Panc1 (cell line): ENCODE results near the gene SGO2.

Experiments
- POLR2AphosphoS5 ChIP-seq: IDR thresholded peaks from 2 replicates; pipeline ENCODE4 v1.6.1; 2012; ENCODE audit warnings: mild to moderate bottlenecking, low read depth, low read length, moderate library complexity
- TF ChIP-seq, protein P1 (sequence below): fragments of 450-650 bp; IDR thresholded peaks from 2 replicates; pipeline ENCODE4 v1.5.1; 2017; ENCODE audit warnings: mild to moderate bottlenecking

DNA sequence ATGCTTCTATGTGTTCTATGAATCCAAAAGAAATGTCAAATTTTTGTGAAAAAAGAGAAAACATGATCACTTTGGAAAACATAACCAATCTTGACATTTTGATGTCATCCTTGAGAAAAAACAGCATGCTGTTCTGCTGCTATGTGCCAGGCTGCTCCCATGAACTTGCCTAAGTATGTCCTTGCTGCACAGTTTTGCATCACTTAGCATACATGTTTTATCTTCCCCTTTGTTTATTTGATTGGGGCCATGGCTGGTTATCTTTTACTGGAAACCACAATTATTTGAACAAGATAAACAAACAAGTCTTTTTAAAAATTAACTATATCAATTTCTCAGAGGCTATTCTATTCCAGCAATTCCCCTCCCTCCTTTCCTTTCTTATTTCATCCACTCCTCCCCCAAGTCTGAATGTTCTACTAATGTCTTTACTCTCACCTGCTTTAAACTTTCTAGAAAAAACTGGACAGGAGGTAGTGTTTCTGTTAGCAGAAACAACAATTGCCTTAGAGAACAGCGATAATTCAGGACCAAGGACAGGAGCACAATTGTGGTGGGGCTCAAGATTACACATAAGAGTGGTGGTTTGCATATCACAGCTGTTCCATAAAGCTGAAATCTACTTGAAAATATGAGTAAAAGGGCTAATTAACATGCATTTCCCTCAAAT lies 66.5 kb downstream of the SGO2 start:
- TF ChIP-seq, protein P1, sequence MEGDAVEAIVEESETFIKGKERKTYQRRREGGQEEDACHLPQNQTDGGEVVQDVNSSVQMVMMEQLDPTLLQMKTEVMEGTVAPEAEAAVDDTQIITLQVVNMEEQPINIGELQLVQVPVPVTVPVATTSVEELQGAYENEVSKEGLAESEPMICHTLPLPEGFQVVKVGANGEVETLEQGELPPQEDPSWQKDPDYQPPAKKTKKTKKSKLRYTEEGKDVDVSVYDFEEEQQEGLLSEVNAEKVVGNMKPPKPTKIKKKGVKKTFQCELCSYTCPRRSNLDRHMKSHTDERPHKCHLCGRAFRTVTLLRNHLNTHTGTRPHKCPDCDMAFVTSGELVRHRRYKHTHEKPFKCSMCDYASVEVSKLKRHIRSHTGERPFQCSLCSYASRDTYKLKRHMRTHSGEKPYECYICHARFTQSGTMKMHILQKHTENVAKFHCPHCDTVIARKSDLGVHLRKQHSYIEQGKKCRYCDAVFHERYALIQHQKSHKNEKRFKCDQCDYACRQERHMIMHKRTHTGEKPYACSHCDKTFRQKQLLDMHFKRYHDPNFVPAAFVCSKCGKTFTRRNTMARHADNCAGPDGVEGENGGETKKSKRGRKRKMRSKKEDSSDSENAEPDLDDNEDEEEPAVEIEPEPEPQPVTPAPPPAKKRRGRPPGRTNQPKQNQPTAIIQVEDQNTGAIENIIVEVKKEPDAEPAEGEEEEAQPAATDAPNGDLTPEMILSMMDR = no peak
- TF ChIP-seq POLR2AphosphoS5 = no peak
